ENCODE data around the gene MYO3A. TPM values are rescaled to one million over a fixed set of nuclear protein-coding genes. Genes with fewer than 3 reads are reported as not detected.

The MYO3A gene
- total and polyA plus RNA-seq, 2 donors (not counting 1 experiment from before 2014, with no cell fraction given): not detected

DNA sequence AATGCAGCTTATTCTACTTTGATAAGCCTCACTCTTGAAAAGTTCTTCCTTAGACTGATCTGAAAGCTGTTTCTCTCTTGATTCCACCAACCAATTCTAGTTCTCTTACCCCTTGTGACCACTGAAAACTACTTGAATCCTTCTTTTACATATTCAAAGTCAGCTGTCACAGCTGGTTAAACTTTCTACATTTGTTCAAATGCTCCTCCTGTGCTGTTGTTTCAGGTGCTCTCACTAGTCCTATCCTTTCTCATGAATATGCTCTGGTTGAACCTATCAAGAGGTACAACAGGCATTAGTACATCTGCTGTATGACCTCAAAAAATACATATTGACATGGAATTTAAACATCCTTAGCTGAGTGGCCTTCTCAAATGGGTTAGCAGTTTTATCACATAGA is 91.5 kb downstream of the MYO3A start:
- Histone ChIP-seq H3K4me2 (ENCODE audit: extremely low read depth, insufficient read depth, low read length) (no peak overlapping the region), H2AFZ (ENCODE audit: low read length) (no peak overlapping the region), H3K4me3 (replicated peaks in 1 of 4; ENCODE audit: control extremely low read depth in 1 of 4, insufficient read depth in 1 of 4, low read depth in 3 of 4, low read length in 4 of 4) (no peak overlapping the region), H3K79me2 (ENCODE audit: control insufficient read depth, insufficient read depth, low read length) (no peaks in the 10 kb centered on the region), H4K20me1 (ENCODE audit: control insufficient read depth, extremely low read depth, insufficient read depth, low read length) (no peaks in the 10 kb centered on the region), H3K9me3 (ENCODE audit: control insufficient read depth, insufficient read depth, low read depth, low read length) (no peaks in the 10 kb centered on the region), H3K9ac (ENCODE audit: insufficient read depth, low read length) (no peak overlapping the region), H3K27ac (ENCODE audit: insufficient read depth, low read length) (no peak overlapping the region), H3K4me1 (ENCODE audit: control insufficient read depth, extremely low read depth, insufficient read depth, low read length) (no peaks in the 10 kb centered on the region), H3K27me3 (ENCODE audit: control insufficient read depth, insufficient read depth, low read length) (no peaks in the 10 kb centered on the region), H3K36me3 (ENCODE audit: control insufficient read depth, insufficient read depth, low read length) (no peaks in the 10 kb centered on the region)
- TF ChIP-seq, protein P1, sequence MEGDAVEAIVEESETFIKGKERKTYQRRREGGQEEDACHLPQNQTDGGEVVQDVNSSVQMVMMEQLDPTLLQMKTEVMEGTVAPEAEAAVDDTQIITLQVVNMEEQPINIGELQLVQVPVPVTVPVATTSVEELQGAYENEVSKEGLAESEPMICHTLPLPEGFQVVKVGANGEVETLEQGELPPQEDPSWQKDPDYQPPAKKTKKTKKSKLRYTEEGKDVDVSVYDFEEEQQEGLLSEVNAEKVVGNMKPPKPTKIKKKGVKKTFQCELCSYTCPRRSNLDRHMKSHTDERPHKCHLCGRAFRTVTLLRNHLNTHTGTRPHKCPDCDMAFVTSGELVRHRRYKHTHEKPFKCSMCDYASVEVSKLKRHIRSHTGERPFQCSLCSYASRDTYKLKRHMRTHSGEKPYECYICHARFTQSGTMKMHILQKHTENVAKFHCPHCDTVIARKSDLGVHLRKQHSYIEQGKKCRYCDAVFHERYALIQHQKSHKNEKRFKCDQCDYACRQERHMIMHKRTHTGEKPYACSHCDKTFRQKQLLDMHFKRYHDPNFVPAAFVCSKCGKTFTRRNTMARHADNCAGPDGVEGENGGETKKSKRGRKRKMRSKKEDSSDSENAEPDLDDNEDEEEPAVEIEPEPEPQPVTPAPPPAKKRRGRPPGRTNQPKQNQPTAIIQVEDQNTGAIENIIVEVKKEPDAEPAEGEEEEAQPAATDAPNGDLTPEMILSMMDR (conservative IDR thresholded peaks at IDR 0.05 in 1 of 2, IDR thresholded peaks at IDR 0.05 in 1 of 2; ENCODE audit: low read depth in 1 of 2, low read length in 2 of 2): no peak
- no peak for TF ChIP-seq EZH2 (IDR thresholded peaks at IDR 0.05; ENCODE audit: low read length, missing control alignments)
- DNase-seq (ENCODE audit: low read depth in 2 of 2): no peak

DNA sequence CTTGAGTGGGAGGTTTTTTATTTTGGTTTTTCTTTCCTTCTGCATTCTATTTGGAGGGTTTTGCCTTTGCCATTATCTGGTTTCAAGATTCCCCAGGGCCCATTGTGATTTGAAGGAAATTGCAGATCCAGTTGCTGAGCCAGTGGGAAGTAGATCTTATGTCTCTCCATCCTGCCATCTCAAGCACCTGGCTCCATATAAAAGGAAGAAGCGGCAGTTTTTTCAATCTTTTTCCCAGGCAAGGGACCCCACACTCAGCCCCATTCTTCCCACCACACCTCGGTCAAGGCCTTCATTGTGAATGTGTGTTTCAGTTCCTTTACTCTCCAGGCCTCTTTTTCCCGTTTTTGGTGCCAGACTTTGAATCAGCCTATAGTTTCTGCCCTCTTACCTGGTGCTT is 95.8 kb downstream of the MYO3A start:
- Histone ChIP-seq H3K9me3 (ENCODE audit: control insufficient read depth, insufficient read depth, low read depth, low read length) (no peaks in the 10 kb centered on the region), H3K4me1 (ENCODE audit: control insufficient read depth, extremely low read depth, insufficient read depth, low read length) (no peaks in the 10 kb centered on the region)

DNA sequence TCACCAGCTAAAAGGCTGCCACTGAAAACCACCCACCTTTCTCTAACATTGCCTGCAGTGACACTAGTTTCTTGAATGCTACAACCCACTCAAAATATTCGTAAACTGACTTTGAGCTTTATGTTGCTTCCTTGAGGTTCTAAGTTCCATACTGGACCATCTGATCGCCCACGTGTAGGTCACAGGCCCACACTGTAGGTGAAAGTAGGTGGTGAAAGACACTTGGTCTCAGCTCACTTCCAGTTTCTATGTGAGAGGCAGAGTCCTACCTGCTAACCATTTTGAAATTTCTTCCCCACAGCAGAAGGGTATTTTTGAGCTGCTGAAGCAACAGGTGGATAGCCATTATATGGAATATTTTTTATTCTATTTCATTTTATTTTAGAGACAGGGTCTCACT is 97.3 kb downstream of the MYO3A start:
- Histone ChIP-seq H3K9ac (ENCODE audit: insufficient read depth, low read length) (no peak overlapping the region), H3K36me3 (ENCODE audit: control insufficient read depth, insufficient read depth, low read length) (no peaks in the 10 kb centered on the region), H4K20me1 (ENCODE audit: control insufficient read depth, extremely low read depth, insufficient read depth, low read length) (no peaks in the 10 kb centered on the region), H2AFZ (ENCODE audit: low read length) (no peak overlapping the region), H3K4me1 (ENCODE audit: control insufficient read depth, extremely low read depth, insufficient read depth, low read length) (no peaks in the 10 kb centered on the region), H3K79me2 (ENCODE audit: control insufficient read depth, insufficient read depth, low read length) (no peaks in the 10 kb centered on the region), H3K27ac (ENCODE audit: insufficient read depth, low read length) (no peak overlapping the region), H3K9me3 (ENCODE audit: control insufficient read depth, insufficient read depth, low read depth, low read length) (no peaks in the 10 kb centered on the region), H3K4me2 (ENCODE audit: extremely low read depth, insufficient read depth, low read length) (no peak overlapping the region), H3K4me3 (replicated peaks in 1 of 4; ENCODE audit: control extremely low read depth in 1 of 4, insufficient read depth in 1 of 4, low read depth in 3 of 4, low read length in 4 of 4) (no peak overlapping the region), H3K27me3 (ENCODE audit: control insufficient read depth, insufficient read depth, low read length) (no peaks in the 10 kb centered on the region)
- TF ChIP-seq, protein P1 (conservative IDR thresholded peaks at IDR 0.05 in 1 of 2, IDR thresholded peaks at IDR 0.05 in 1 of 2; ENCODE audit: low read depth in 1 of 2, low read length in 2 of 2): no peak
- no peak for TF ChIP-seq EZH2 (IDR thresholded peaks at IDR 0.05; ENCODE audit: low read length, missing control alignments)
- DNase-seq (ENCODE audit: low read depth in 2 of 2): no peak

More for the DNA sequence above, 95.8 kb downstream of the MYO3A start:
- no peak for TF ChIP-seq EZH2 (IDR thresholded peaks at IDR 0.05; ENCODE audit: low read length, missing control alignments)
- TF ChIP-seq, protein P1 (conservative IDR thresholded peaks at IDR 0.05 in 1 of 2, IDR thresholded peaks at IDR 0.05 in 1 of 2; ENCODE audit: low read depth in 1 of 2, low read length in 2 of 2): no peak
- H4K20me1 ChIP-seq (ENCODE audit: control insufficient read depth, extremely low read depth, insufficient read depth, low read length): no peaks in the 10 kb centered on the region
- H2AFZ ChIP-seq (ENCODE audit: low read length): no peak overlapping the region
- no peaks in the 10 kb centered on the region for H3K27me3 ChIP-seq (ENCODE audit: control insufficient read depth, insufficient read depth, low read length)
- no peak for DNase-seq (ENCODE audit: low read depth in 2 of 2)
- no peak overlapping the region for H3K4me2 ChIP-seq (ENCODE audit: extremely low read depth, insufficient read depth, low read length)
- no peak overlapping the region for H3K27ac ChIP-seq (ENCODE audit: insufficient read depth, low read length)
- no peaks in the 10 kb centered on the region for H3K79me2 ChIP-seq (ENCODE audit: control insufficient read depth, insufficient read depth, low read length)
- no peak overlapping the region for H3K4me3 ChIP-seq (replicated peaks in 1 of 4; ENCODE audit: control extremely low read depth in 1 of 4, insufficient read depth in 1 of 4, low read depth in 3 of 4, low read length in 4 of 4)
- no peak overlapping the region for H3K9ac ChIP-seq (ENCODE audit: insufficient read depth, low read length)
- no peaks in the 10 kb centered on the region for H3K36me3 ChIP-seq (ENCODE audit: control insufficient read depth, insufficient read depth, low read length)

Measured in fibroblast of lung (primary cell).